ENCODE data around the gene KRT3.
"Not testable (repeated sequence)": the region's sequence is repeated elsewhere in the genome, so short reads cannot be mapped to it uniquely, and the experiment has no call there.

The KRT3 gene

GRCh38 chr12:52763036-52763659 lies 32.8 kb downstream of the KRT3 start:
- Mint-ChIP-seq H3K27me3 (no peaks in the 10 kb centered on the region), H3K36me3 (ENCODE audit: low read depth) (no peaks in the 10 kb centered on the region), H3K9me3 (peaks cover 20% of the 10 kb centered on the region), H3K4me3 (no peak overlapping the region), H3K27ac (no peak overlapping the region), H3K4me1 (no peaks in the 10 kb centered on the region)
- no peak for DNase-seq
- no peak for ATAC-seq

GRCh38 chr12:52761802-52762201 lies 34.1 kb downstream of the KRT3 start:
- Mint-ChIP-seq H3K27ac (no peak overlapping the region), H3K4me1 (no peaks in the 10 kb centered on the region), H3K36me3 (ENCODE audit: low read depth) (no peaks in the 10 kb centered on the region), H3K9me3 (peaks cover 20% of the 10 kb centered on the region), H3K4me3 (no peak overlapping the region), H3K27me3 (no peaks in the 10 kb centered on the region)
- DNase-seq (no peak), ATAC-seq (no peak)

- H3K27me3 Mint-ChIP-seq; ATAC-seq; H3K4me3 Mint-ChIP-seq; H3K4me1 Mint-ChIP-seq; DNase-seq; H3K36me3 Mint-ChIP-seq (ENCODE audit: low read depth); H3K27ac Mint-ChIP-seq: not testable (repeated sequence)
- peaks cover 20% of the 10 kb centered on the region for H3K9me3 Mint-ChIP-seq
Measured at GRCh38 chr12:52761218-52761617, 34.7 kb downstream of the KRT3 start.

- Mint-ChIP-seq H3K27me3 (no peaks in the 10 kb centered on the region), H3K27ac (no peak overlapping the region), H3K4me1 (no peaks in the 10 kb centered on the region), H3K4me3 (no peak overlapping the region), H3K36me3 (ENCODE audit: low read depth) (no peaks in the 10 kb centered on the region), H3K9me3 (peaks cover 20% of the 10 kb centered on the region)
- ATAC-seq (no peak), DNase-seq (no peak)
Measured at GRCh38 chr12:52760623-52761022, 35.3 kb downstream of the KRT3 start.

- no peak for ATAC-seq
- H3K4me3 Mint-ChIP-seq: no peak overlapping the region
- H3K36me3 Mint-ChIP-seq (ENCODE audit: low read depth): no peaks in the 10 kb centered on the region
- H3K4me1 Mint-ChIP-seq: no peaks in the 10 kb centered on the region
- no peaks in the 10 kb centered on the region for H3K27me3 Mint-ChIP-seq
- H3K27ac Mint-ChIP-seq: no peak overlapping the region
- DNase-seq: no peak
- peaks cover 20% of the 10 kb centered on the region for H3K9me3 Mint-ChIP-seq
Measured at GRCh38 chr12:52759695-52760094, 36.2 kb downstream of the KRT3 start.

DNA sequence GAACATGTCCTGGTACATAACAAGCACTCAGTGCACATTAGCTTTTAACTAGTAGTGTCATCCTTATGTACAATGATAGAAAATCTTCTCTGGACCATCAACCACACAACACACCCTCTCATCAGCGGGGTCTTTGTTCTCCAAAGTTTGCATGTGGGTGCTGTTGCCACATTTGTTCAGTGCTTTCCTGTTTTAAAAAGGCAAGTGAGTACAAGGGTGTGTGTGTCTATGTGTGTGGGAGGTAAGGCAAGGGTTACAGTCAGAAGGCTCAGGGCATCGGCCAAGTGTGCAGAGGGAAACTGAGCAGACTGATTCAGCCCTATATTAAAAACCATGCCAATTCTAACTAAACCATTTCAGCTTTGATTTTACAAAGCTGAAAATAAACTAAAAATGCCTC lies 36.7 kb downstream of the KRT3 start:
- ATAC-seq (no peak), DNase-seq (no peak)
- Mint-ChIP-seq H3K4me3 (no peak overlapping the region), H3K4me1 (no peaks in the 10 kb centered on the region), H3K9me3 (peaks cover 20% of the 10 kb centered on the region), H3K27me3 (no peaks in the 10 kb centered on the region), H3K27ac (no peak overlapping the region), H3K36me3 (ENCODE audit: low read depth) (no peaks in the 10 kb centered on the region)

GRCh38 chr12:52757449-52758176 lies 38.3 kb downstream of the KRT3 start:
- Mint-ChIP-seq H3K27ac (no peak overlapping the region), H3K27me3 (no peaks in the 10 kb centered on the region), H3K36me3 (ENCODE audit: low read depth) (no peaks in the 10 kb centered on the region), H3K4me3 (no peak overlapping the region), H3K9me3 (peaks cover 20% of the 10 kb centered on the region), H3K4me1 (no peaks in the 10 kb centered on the region)
- no peak for DNase-seq
- no peak for ATAC-seq

GRCh38 chr12:52756281-52756960 lies 39.5 kb downstream of the KRT3 start:
- no peaks in the 10 kb centered on the region for H3K36me3 Mint-ChIP-seq (ENCODE audit: low read depth)
- DNase-seq (no peak), ATAC-seq (no peak)
- H3K4me1 Mint-ChIP-seq: no peaks in the 10 kb centered on the region
- no peaks in the 10 kb centered on the region for H3K27me3 Mint-ChIP-seq
- no peak overlapping the region for H3K4me3 Mint-ChIP-seq
- H3K27ac Mint-ChIP-seq: no peak overlapping the region
- H3K9me3 Mint-ChIP-seq: peaks cover 11% of the 10 kb centered on the region

DNA sequence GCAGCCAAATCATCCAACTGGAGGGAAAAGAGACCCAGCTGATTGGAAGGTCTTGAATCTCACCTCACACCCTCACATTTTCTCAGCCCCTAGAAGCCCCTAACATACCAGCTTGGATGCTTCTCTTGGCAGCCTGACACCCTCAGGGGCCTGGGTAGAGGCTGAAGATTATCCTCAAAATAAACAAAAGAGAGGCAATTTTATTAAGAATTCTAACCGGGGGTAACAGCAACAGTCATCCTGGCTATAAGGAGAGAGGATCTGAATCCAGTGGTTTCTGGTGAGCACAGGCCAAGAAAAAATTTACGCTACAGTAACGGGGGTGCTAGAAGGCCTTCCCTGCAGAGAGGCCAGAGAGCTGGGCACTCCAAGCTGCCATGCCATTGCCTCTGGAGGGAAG lies 40.4 kb downstream of the KRT3 start:
- Mint-ChIP-seq H3K27ac (no peak overlapping the region), H3K27me3 (no peaks in the 10 kb centered on the region), H3K36me3 (ENCODE audit: low read depth) (no peaks in the 10 kb centered on the region), H3K4me1 (peaks cover 4% of the 10 kb centered on the region), H3K9me3 (peaks cover 3% of the 10 kb centered on the region), H3K4me3 (no peak overlapping the region)
- ATAC-seq (no peak), DNase-seq (no peak)

DNA sequence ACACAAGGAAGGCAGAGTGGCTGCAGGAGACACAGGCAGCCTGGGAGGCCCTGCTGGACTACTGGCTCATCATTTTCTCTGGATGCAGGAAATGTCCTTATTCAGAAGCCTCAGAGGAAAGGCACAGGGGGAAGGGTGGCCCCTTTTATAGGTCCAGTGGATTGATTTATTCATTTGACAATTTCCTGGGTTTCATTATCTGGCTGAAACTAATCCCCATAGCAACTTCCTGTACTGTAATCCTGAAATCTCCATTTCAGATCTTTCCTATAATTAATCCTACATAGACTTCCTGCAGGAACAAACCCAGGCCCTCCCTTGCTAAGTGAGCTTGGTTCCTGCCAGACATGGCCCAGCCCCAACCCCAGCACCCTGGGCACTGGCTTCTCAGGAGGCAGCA lies 41.8 kb downstream of the KRT3 start:
- Mint-ChIP-seq H3K27me3 (no peaks in the 10 kb centered on the region), H3K9me3 (no peaks in the 10 kb centered on the region), H3K27ac (no peak overlapping the region), H3K4me3 (no peak overlapping the region), H3K36me3 (ENCODE audit: low read depth) (no peaks in the 10 kb centered on the region), H3K4me1 (peaks cover 4% of the 10 kb centered on the region)
- DNase-seq: no peak
- no peak for ATAC-seq

DNA sequence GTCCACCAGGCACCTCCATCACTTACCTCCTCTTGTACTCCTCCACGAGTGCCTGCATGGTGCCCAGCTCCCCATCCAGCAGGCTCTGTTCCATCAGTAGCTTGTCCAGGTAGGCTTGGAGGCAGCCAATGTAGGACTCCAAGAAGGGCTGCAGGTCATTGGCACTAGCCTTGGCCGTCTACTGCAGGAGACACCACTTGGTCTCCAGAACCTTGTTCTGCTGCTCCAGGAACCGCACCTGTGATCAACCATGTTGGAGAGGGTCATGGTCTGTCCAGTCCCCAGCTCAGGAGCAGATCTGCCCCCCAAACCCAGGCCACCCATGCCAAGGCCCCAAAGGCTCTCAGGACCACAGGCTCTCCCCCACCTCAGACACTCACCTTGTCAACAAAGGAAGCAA lies 42.6 kb downstream of the KRT3 start:
- Mint-ChIP-seq H3K27me3 (no peaks in the 10 kb centered on the region), H3K4me1 (peaks cover 11% of the 10 kb centered on the region), H3K36me3 (ENCODE audit: low read depth) (no peaks in the 10 kb centered on the region), H3K9me3 (no peaks in the 10 kb centered on the region), H3K4me3 (no peak overlapping the region), H3K27ac (no peak overlapping the region)
- DNase-seq (no peak), ATAC-seq (no peak)

GRCh38 chr12:52752516-52752915 lies 43.4 kb downstream of the KRT3 start:
- peaks cover 11% of the 10 kb centered on the region for H3K4me1 Mint-ChIP-seq
- DNase-seq: no peak
- no peak overlapping the region for H3K4me3 Mint-ChIP-seq
- H3K27me3 Mint-ChIP-seq: no peaks in the 10 kb centered on the region
- no peaks in the 10 kb centered on the region for H3K9me3 Mint-ChIP-seq
- ATAC-seq: no peak
- no peaks in the 10 kb centered on the region for H3K36me3 Mint-ChIP-seq (ENCODE audit: low read depth)
- H3K27ac Mint-ChIP-seq: no peak overlapping the region

GRCh38 chr12:52751795-52752194 lies 44.1 kb downstream of the KRT3 start:
- H3K4me1 Mint-ChIP-seq: peaks cover 11% of the 10 kb centered on the region
- H3K4me3 Mint-ChIP-seq: no peak overlapping the region
- no peak overlapping the region for H3K27ac Mint-ChIP-seq
- ATAC-seq (no peak), DNase-seq (no peak)
- H3K9me3 Mint-ChIP-seq: no peaks in the 10 kb centered on the region
- H3K36me3 Mint-ChIP-seq (ENCODE audit: low read depth): no peaks in the 10 kb centered on the region
- no peaks in the 10 kb centered on the region for H3K27me3 Mint-ChIP-seq

DNA sequence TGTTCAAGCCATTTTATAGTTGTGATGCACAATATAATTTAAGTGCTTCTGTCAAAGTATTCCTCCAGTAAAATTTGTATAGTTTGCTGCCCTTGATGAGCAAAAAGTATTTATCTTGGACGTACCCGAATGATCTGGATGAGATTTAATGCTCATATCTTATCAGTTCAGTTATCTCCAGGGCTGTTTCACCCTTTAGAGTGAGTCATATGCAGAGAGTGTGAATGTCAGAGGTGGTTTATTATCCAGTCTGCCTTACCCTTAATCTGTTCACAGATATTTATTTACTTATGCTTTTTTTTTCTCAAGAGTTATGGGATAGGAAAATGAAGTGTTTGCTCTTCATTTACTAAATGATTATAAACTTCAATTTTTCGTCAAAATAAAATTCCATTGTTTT lies 45.4 kb downstream of the KRT3 start:
- H3K27ac Mint-ChIP-seq; H3K27me3 Mint-ChIP-seq; H3K36me3 Mint-ChIP-seq (ENCODE audit: low read depth); DNase-seq; H3K9me3 Mint-ChIP-seq; H3K4me3 Mint-ChIP-seq: not testable (repeated sequence)
- H3K4me1 Mint-ChIP-seq: peaks cover 11% of the 10 kb centered on the region
- ATAC-seq: peak; percentile 78

GRCh38 chr12:52749827-52750226 lies 46.1 kb downstream of the KRT3 start:
- Mint-ChIP-seq H3K27me3 (no peaks in the 10 kb centered on the region), H3K9me3 (no peaks in the 10 kb centered on the region), H3K27ac (no peak overlapping the region), H3K36me3 (ENCODE audit: low read depth) (no peaks in the 10 kb centered on the region), H3K4me1 (peaks cover 11% of the 10 kb centered on the region), H3K4me3 (no peak overlapping the region)
- DNase-seq (no peak), ATAC-seq (no peak)

Measured in activated naive CD8-positive, alpha-beta T cell treated with anti-CD3 and anti-CD28 coated beads, Interleukin-2, amount 50 U/mL, for 24 hours (primary cell).